GM23248 (cell line): ENCODE results near the gene FAM209A.

ENCODE experiments used
- EZH2 ChIP-seq: fragments of 200-600 bp; sonication (generic); IDR thresholded peaks from 2 replicates; pipeline ENCODE4 v1.6.1; 2018; ENCODE audit warnings: antibody characterized with exemption, mild to moderate bottlenecking; ENCODE audit not compliant: insufficient read depth, poor library complexity, severe bottlenecking
- EZH2phosphoT487 ChIP-seq: fragments of 200-600 bp; sonication (generic); IDR thresholded peaks from 2 replicates; pipeline ENCODE4 v1.6.1; 2018; ENCODE audit warnings: antibody characterized with exemption, moderate library complexity, mild to moderate bottlenecking, low read depth; ENCODE audit not compliant: insufficient read depth

- TF ChIP-seq EZH2 (no peak), EZH2phosphoT487 (no peak)
Observed at GRCh38 chr20:56573986-56574385, 49.4 kb downstream of the FAM209A start.
